ENCODE results near the gene THSD7A.

The THSD7A gene

GRCh38 chr7:11472646-11473045 is 359.4 kb downstream of the THSD7A start:
- no peak overlapping the region for H3K4me3 ChIP-seq (ENCODE audit: low read depth, low read length)
- DNase-seq (ENCODE audit: low read depth), result no peak
- TF ChIP-seq CTCF (IDR thresholded peaks at IDR 0.05; ENCODE audit: insufficient read depth, low read depth, low read length, missing control alignments), result no peak

- DNase-seq (ENCODE audit: low read depth), result no peak
- no peak overlapping the region for H3K4me3 ChIP-seq (ENCODE audit: low read depth, low read length)
- TF ChIP-seq CTCF (IDR thresholded peaks at IDR 0.05; ENCODE audit: insufficient read depth, low read depth, low read length, missing control alignments), result no peak
Observed at GRCh38 chr7:11471255-11471654, 360.7 kb downstream of the THSD7A start.

- no peak overlapping the region for H3K4me3 ChIP-seq (ENCODE audit: low read depth, low read length)
- no peak for TF ChIP-seq CTCF (IDR thresholded peaks at IDR 0.05; ENCODE audit: insufficient read depth, low read depth, low read length, missing control alignments)
- DNase-seq (ENCODE audit: low read depth), result no peak
Observed at GRCh38 chr7:11469028-11469745, 362.8 kb downstream of the THSD7A start.

GRCh38 chr7:11466517-11467105 is 365.4 kb downstream of the THSD7A start:
- H3K4me3 ChIP-seq (ENCODE audit: low read depth, low read length), result no peak overlapping the region
- no peak for TF ChIP-seq CTCF (IDR thresholded peaks at IDR 0.05; ENCODE audit: insufficient read depth, low read depth, low read length, missing control alignments)
- no peak for DNase-seq (ENCODE audit: low read depth)

GRCh38 chr7:11464624-11465023 is 367.4 kb downstream of the THSD7A start:
- no peak for DNase-seq (ENCODE audit: low read depth)
- TF ChIP-seq CTCF (IDR thresholded peaks at IDR 0.05; ENCODE audit: insufficient read depth, low read depth, low read length, missing control alignments), result no peak
- no peak overlapping the region for H3K4me3 ChIP-seq (ENCODE audit: low read depth, low read length)

GRCh38 chr7:11461946-11462345 is 370.1 kb downstream of the THSD7A start:
- TF ChIP-seq CTCF (IDR thresholded peaks at IDR 0.05; ENCODE audit: insufficient read depth, low read depth, low read length, missing control alignments), result no peak
- DNase-seq (ENCODE audit: low read depth), result no peak
- H3K4me3 ChIP-seq (ENCODE audit: low read depth, low read length), result no peak overlapping the region

Measured in GM12865 (cell line).